ENCODE data around the gene SGPP1. TPM values are rescaled to one million over a fixed set of nuclear protein-coding genes. Genes with fewer than 3 reads are reported as not detected.
"Not testable (repeated sequence)": the region's sequence is repeated elsewhere in the genome, so short reads cannot be mapped to it uniquely, and the experiment has no call there.

The SGPP1 gene
- total RNA-seq, 1 experiment from 2014 or later: 28.3 TPM

GRCh38 chr14:63726499-63726898 is 1.4 kb downstream of the SGPP1 start:
- DNase-seq (ENCODE audit: low read depth): no peak

DNA sequence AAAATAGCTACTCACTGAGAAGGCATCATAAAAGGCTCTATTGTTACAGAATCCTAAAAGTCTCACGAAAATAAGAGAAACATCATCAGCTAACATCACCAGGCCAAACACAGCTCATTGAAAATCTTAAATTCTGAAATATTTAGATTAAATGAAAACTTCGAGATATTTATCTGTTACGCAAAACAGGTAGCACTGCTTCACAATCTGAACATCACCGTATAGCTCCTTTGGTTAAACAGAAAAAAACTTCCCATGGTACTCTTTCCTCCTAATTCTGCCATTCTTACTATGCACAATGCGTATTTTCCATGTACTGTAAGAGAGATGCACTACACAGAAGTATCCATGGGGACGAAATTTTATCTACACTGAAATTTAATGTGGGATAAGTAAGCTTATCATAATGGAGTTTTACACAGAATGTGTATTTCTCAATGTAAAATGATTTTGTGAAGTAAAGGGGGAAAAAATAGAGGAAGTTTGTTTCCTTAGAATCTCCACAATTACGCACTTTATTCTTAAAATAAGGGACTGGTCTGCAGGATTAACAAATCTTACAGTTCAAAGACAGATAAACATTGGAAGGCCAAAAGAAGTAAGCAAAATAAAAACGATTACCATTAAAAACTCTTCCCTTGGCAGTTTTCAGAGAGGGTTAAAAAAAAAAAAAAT is 1.9 kb downstream of the SGPP1 start:
- DNase-seq (ENCODE audit: low read depth): no peak

DNA sequence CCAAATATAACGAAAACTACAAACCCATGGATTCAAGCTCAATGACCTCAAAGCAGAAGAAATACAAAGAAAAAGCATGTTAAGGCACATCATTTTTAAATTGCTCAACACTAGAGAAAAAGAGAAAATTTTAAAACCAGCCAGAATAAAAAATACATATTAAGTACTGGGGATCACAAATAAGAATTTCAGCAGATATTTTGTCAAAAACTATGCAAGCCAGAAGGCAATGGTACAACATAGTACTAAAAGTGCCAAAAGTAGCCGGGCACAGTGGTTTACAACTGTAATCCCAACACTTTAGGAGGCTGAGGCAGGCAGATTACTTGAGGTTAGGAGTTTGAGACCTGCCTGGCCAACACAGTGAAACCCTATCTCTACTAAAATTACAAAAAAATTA is 10.2 kb downstream of the SGPP1 start:
- DNase-seq (ENCODE audit: low read depth): peak; percentile 32

DNA sequence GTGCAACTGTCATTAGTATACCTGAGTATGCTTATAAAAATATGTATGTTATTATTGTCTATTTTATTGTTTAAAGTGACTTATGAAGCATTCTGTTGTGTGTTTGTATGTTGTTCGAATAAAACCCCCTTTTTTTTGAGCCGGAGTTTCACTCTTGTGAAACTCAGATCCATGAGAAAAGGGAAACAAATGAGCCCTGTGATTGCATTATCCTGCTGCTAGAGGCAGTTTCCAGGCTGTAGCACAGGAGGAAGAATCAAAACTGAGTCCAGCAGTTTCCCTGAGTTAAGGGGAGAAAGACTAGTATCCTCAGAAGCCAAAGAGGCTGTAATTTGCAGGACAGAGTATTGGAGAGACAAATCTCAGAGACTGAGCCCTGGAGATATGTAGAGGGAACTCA is 12.5 kb downstream of the SGPP1 start:
- DNase-seq (ENCODE audit: low read depth): no peak

- peak; percentile 55 for DNase-seq (ENCODE audit: low read depth)
Measured at GRCh38 chr14:63713764-63714163, 14.1 kb downstream of the SGPP1 start.

DNA sequence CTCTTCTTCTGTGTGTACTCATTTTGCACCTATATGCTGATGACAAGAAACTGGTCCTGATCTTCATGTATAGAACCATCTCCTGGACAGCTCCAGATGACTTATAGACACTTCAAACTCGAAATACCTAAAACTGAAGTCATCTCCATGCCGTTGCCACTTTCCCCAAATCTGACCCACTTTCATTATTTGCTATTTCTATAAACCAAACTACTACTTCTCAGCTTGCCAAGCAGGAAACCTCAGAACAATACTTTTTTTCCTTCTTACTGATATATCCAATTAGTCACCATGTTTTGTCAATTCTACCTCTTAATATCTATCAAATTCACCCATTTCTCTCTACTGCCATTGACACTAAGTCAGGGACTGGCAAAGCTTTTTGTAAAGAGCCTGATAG is 14.8 kb downstream of the SGPP1 start:
- DNase-seq (ENCODE audit: low read depth): no peak

GRCh38 chr14:63712123-63712522 is 15.7 kb downstream of the SGPP1 start:
- DNase-seq (ENCODE audit: low read depth): no peak

- no peak for DNase-seq (ENCODE audit: low read depth)
Measured at GRCh38 chr14:63710497-63710896, 17.4 kb downstream of the SGPP1 start.

GRCh38 chr14:63709589-63709988 is 18.3 kb downstream of the SGPP1 start:
- DNase-seq (ENCODE audit: low read depth): no peak

DNA sequence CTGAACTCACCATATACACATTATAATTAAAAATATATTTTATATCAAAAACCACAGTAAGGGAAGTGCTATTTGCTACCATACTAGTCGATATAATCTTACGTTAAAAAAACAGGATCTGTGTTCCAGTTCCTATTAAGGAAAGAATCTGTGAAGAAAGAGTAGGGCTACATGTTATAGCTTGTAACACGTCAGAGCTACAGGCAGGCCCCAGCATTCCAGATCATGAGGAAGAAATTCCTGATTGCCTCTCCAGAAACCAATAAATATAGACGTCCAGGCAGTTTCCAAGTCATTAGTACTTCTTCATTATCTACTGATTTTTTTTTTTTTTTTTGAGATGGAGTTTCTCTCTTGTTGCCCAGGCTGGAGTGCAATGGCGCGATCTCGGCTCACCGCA is 20.6 kb downstream of the SGPP1 start:
- no peak for DNase-seq (ENCODE audit: low read depth)

DNA sequence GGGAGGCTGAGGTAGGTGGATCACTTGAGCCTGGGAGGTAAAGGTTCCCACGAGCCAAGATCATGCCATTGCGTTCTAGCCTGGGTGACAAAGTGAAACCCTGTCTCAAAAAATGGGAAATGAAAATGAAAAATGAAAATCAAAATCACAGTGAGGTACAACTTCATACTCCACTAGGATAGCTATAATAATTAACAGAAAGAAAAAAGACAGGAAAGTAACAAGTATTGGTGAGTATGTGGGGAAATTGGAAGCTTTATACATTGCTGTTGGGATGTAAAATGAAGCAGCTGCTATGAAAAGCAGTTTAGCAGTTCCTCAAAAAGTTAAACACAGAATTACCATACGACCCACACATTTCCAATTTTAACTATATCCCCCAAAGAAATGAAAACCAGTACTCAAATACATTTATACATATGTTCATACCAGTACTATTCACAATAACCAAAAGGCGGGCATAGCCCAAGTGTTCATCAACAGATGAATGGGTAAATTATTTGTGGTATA is 22.2 kb downstream of the SGPP1 start:
- DNase-seq (ENCODE audit: low read depth): no peak

- DNase-seq (ENCODE audit: low read depth): not testable (repeated sequence)
Measured at GRCh38 chr14:63702530-63702929, 25.3 kb downstream of the SGPP1 start.

DNA sequence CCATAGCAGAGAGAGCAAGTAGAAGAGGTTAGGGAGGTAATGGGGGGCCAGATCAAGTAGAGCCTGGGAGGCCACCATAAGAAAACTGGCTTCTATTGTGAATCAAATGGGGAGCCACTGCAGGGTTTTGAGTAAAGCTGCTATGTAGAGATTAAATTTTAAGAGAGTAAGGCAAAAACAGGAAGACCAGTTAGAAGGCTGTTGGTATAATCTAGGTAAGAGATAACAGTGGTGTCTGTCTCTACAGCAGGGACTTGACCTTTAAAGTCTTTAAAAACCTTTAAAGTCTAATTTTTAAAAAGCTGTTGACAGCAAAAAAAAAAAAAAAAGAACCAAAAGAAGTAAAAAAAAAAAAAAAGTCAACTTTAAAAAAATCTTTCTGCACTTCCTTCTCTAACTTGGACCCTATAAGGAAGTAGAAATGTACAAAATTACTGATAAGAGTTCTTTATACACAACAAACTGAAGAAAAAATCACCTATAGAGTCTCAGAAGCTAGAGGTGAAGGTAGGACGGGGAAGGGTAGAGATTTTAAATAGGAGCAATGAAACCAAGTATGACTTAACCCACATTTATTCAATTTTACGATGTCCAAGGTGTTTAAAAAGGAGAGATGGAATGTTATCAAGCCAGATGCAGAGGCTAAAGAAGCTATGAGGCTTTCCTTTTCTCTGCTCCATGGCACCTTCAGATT is 26.1 kb downstream of the SGPP1 start:
- DNase-seq (ENCODE audit: low read depth): no peak

DNA sequence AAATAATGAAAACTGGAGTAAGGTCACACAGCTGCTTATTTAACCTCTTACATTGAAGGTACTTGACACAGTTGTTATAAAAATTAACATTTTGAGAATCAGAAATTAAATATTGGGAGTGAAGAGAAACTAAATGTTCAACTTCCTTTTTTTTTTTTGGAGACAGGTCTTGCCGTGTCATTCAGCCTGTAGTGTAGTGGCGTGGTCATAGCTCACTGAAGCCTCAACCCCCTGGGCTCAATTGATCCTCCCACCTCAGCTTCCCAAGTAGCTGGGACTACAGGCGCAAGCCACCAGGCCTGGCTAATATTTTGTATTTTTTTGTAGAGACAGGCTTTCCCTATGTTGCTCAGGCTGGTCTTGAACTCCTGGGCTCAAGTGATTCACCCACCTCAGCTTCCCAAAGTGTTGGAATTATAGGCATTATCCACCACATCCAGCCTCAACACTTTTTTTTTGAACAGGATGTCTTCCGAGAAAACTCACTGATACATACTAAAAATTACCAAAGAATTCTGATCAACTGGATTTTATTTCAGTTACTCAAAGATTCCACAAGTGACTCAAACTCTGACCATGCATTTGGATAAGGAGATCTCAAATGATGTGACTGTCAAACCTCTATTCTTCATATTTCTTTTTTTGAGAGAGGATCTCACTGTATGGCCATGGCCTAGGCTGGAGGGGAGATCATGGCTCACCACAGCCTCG is 35.4 kb downstream of the SGPP1 start:
- DNase-seq (ENCODE audit: low read depth): no peak

DNA sequence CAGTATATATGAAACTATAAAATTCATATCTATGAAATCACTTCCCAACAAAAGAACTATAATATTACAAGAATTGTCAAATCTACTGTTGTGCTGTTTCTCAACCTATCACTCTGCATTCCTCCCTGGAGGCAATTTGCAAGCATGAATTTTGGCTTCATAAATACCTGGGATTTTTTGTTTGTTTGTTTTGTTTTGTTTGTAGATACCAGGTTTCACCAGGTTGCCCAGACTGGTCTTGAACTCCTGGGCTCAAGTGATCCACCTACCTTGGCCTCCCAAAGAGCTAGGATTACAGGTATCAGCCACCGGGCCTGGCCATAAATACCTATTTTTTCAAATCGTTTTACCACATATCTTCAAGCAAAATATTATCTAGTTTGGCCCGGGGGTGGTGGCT is 38.7 kb downstream of the SGPP1 start:
- no peak for DNase-seq (ENCODE audit: low read depth)

GRCh38 chr14:63686926-63687325 is 40.9 kb downstream of the SGPP1 start:
- no peak for DNase-seq (ENCODE audit: low read depth)

GRCh38 chr14:63685401-63685800 is 42.5 kb downstream of the SGPP1 start:
- no peak for DNase-seq (ENCODE audit: low read depth)

DNA sequence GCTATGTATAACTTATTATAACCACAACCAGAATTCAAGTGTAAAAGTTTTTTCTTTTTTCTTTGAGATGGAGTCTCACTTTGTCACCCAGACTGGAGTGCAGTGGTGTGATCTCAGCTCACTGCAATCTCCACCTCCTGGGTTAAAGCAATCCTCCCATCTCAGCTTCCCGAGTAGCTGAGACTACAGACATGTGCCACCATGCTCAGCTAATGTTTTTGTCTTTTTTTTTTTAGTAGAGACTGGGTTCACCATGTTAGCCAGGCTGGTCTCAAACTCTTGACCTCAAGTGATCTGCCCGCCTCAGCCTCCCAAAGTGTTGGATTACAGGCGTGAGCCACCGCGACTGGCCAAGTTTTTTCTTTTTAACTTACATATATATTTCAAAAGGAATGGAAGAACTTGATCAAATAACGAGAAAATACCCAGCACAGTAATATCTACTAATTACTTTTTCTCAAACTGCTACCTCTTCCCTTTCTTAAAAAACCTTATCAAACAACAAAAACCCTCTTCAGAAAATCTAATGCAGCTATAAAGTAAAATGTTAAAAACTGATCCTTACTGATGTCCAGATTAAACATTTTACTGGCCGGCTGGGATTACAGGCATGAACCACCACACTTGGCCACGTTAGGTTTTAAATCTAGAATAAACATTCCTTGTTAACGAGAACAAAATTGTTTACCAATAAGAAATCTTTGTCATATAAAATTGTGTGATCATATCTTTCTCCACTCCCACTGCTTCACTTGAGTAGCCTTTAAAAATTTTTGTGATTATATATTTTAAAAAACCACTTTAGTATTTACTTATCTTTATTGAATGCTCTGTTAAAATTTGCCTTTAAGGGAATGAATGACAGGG is 44.9 kb downstream of the SGPP1 start:
- no peak for DNase-seq (ENCODE audit: low read depth)

DNA sequence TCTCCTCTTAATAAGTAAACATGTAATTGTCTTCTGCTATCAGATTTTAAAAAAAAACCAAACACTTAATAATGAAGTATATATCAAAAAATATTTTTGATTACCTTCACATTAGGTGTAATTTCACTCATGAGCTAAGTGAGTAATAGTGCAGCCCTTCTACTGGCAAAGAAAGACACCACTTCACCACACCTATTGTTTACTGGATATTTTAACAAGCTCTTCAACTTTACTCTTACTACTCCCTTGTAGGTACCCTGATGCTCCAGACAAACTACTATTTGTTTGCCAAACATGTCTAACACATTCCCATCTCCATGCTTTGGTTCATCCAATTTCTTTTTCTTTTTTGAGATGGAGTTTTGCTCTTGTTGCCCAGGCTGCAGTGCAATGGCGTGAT is 49.3 kb downstream of the SGPP1 start:
- no peak for DNase-seq (ENCODE audit: low read depth)

- DNase-seq (ENCODE audit: low read depth): peak; percentile 57
Measured at GRCh38 chr14:63677891-63678379, 49.9 kb downstream of the SGPP1 start.

GRCh38 chr14:63676615-63677014 is 51.2 kb downstream of the SGPP1 start:
- no peak for DNase-seq (ENCODE audit: low read depth)
